ENCODE results near the gene ZNF800.

Gene ZNF800

DNA sequence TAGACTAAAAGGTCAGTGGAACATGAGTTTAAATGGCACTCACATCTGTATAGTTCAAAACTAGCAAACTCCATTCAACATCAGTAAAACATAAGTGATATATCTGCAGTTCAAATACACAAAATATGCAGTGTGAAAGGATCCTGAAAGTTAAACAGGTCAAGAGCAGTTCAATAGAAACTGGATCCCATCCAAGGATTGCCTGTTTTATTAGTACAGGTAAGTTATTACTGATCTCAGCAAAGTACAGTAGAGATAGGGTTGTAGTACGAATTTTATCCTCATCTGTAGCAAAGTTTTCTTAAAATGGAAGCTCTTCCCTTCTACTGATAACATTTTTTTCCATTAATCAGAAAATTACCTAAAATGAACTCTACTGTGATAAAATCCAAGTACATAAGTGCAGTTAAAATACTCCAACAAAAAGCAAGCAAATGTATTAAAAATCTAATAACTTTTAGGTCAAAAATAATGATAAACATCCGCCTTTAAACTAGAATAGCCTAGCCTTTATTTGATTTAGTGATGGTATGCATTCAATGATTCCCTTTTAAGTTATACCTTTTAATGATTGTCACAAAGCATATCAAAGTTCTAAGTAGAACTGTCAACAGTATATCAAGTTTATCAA lies 2.2 kb downstream of the ZNF800 start:
- TF ChIP-seq, protein P1, sequence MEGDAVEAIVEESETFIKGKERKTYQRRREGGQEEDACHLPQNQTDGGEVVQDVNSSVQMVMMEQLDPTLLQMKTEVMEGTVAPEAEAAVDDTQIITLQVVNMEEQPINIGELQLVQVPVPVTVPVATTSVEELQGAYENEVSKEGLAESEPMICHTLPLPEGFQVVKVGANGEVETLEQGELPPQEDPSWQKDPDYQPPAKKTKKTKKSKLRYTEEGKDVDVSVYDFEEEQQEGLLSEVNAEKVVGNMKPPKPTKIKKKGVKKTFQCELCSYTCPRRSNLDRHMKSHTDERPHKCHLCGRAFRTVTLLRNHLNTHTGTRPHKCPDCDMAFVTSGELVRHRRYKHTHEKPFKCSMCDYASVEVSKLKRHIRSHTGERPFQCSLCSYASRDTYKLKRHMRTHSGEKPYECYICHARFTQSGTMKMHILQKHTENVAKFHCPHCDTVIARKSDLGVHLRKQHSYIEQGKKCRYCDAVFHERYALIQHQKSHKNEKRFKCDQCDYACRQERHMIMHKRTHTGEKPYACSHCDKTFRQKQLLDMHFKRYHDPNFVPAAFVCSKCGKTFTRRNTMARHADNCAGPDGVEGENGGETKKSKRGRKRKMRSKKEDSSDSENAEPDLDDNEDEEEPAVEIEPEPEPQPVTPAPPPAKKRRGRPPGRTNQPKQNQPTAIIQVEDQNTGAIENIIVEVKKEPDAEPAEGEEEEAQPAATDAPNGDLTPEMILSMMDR (IDR thresholded peaks at IDR 0.05; ENCODE audit: borderline replicate concordance, insufficient read depth, low read depth, low read length), result no peak
- H3K4me3 ChIP-seq (ENCODE audit: low read depth, low read length), result no peak overlapping the region

DNA sequence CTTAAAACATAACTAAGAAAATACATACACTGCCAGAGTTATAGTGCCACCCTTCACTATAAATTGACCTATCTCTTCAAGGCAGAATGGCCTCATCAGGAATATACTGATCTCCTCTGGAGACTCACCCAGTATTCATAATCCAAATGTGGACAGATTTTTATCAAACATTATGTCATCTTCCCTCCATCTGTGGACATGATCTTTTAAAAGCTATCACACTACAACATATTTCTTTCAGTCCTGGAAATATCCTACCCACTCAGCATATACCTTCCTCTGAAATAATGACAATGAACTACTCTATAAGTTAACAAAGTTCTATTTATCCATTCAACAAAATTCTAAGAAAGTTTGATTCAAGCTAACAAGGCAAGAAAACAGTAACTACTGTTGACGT lies 3.2 kb downstream of the ZNF800 start:
- H3K4me3 ChIP-seq (ENCODE audit: low read depth, low read length), result no peak overlapping the region
- TF ChIP-seq, protein P1 (IDR thresholded peaks at IDR 0.05; ENCODE audit: borderline replicate concordance, insufficient read depth, low read depth, low read length), result no peak

DNA sequence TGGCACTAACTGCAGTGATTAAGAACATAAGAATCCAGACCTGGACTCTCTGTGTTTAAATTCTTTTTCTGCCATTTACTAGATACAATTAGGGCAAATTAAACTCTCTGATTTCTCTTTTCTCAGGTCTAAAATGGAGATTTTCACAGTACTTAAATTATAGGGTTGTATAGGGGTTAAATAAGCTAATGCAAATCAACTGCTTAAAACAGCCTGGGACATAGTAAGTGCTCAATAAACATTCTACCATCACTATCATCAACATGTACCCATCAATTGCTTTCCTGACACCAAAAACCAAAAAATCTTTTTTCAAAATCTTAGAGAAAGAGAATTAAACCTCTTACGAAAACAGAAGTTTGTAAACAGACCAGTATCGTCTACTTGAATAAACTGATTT lies 4.5 kb downstream of the ZNF800 start:
- no peak overlapping the region for H3K4me3 ChIP-seq (ENCODE audit: low read depth, low read length)
- TF ChIP-seq, protein P1 (IDR thresholded peaks at IDR 0.05; ENCODE audit: borderline replicate concordance, insufficient read depth, low read depth, low read length), result no peak

DNA sequence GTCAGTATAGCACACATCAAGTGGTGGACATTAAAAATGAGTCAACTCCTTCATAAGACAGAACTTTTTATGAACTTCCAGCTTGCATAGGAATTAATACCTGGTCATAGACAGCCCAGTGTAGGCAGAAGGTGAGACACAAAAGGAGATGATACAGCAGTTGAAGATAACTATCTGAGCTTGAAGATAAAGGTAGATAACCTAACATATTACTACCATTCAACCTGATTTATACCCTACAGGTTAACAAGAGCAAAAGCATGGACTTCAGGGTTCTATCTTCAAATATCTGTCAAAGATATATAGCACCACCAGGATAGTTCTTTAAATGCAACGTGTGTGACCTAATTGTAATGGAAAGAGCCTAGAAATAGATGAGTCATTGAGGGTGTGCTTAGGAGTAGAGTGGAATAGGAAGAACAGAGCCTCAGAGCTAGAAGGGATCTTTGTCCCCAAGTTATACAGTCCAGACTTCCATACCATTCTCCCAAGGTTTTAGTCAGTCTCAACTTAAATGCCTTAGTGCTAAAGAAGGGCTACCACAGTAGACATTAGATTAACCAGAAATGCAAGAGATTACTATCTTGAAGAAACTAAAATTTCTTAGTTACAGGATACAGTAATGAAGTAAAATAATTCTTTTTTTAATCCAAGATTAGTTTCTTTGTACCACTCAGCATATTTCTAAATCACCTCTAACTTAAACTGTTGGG lies 9.2 kb downstream of the ZNF800 start:
- H3K4me3 ChIP-seq (ENCODE audit: low read depth, low read length), result no peak overlapping the region
- TF ChIP-seq, protein P1 (IDR thresholded peaks at IDR 0.05; ENCODE audit: borderline replicate concordance, insufficient read depth, low read depth, low read length), result no peak

DNA sequence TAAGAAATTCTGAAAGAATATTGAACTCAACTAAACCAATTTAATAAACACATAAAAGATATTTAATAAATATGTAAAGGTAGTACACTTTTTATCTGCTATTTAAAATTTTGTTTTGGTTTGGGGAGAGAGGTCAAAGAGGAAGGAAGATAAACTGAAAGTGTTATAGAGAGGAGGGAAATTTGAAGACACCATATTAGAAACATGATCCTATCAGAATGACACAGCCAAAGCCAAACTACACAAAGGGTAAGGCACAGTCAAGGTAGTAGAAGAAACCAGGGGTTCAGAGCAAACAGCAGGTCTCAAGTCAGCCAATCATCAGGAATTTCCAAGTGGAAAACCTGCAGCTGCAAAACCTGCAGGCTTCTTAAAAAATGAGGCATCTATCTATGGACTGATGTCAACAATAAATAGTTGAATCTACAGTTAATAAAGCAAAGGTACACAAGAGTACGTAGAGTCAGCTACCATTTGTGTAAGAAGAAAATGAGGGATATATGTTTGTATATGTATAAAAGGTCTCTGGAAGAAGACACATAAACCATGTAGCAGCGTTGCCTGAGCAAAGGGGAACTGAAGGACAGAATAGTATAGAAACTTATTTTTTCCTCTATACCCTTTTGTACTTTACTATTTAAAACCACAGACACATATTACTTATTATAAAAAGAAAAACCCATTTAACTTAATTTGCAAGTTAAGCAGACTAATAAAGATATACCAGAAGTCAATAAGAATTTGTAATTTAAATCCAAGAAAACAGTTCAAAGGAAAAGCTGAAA lies 10.0 kb downstream of the ZNF800 start:
- no peak overlapping the region for H3K4me3 ChIP-seq (ENCODE audit: low read depth, low read length)
- TF ChIP-seq, protein P1 (IDR thresholded peaks at IDR 0.05; ENCODE audit: borderline replicate concordance, insufficient read depth, low read depth, low read length), result no peak

DNA sequence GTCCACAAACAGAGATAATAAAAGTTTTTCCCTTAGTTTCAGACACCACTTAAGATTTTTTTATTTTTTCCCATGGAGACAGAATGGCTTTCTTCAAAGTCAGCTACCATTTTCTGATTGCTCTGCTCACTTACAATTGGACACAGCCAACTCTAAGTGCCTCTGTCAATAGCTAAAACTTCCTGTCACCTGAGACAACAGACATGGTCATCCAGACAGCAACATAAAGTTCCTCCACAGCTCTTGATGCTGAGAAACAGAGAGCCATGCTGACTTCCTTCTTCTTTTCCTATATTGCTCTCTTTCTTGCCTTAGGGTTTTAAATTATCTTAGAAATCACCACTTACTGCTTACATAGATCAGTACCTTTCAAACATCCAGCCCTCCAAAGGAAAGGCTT lies 12.0 kb downstream of the ZNF800 start:
- no peak overlapping the region for H3K4me3 ChIP-seq (ENCODE audit: low read depth, low read length)
- TF ChIP-seq, protein P1 (IDR thresholded peaks at IDR 0.05; ENCODE audit: borderline replicate concordance, insufficient read depth, low read depth, low read length), result no peak
